HS-5 (cell line): ENCODE measurements around the gene NEU2.
A peak's percentile ranks its signal among the peaks of the same experiment; 100 is the strongest.
"Not testable (repeated sequence)": the region's sequence is repeated elsewhere in the genome, so short reads cannot be mapped to it uniquely, and the experiment has no call there.

Experiments used
- DNase-seq: peaks from one replicate; pipeline ENCODE4 v3.0.0-alpha.2; 2012; ENCODE audit warnings: low read depth

Gene NEU2

GRCh38 chr2:233034091-233034882, 1.8 kb downstream of the NEU2 start:
- DNase-seq, result no peak

GRCh38 chr2:233035426-233036161, 3.1 kb downstream of the NEU2 start:
- DNase-seq, result no peak

GRCh38 chr2:233036162-233036838, 3.8 kb downstream of the NEU2 start:
- no peak for DNase-seq

- DNase-seq, result peak; percentile 58
Observed at GRCh38 chr2:233037078-233037477, 4.6 kb downstream of the NEU2 start.

GRCh38 chr2:233039212-233039845, 6.9 kb downstream of the NEU2 start:
- DNase-seq, result no peak

GRCh38 chr2:233039846-233040530, 7.5 kb downstream of the NEU2 start:
- no peak for DNase-seq

GRCh38 chr2:233040571-233040970, 8.1 kb downstream of the NEU2 start:
- no peak for DNase-seq

GRCh38 chr2:233041722-233042323, 9.4 kb downstream of the NEU2 start:
- no peak for DNase-seq

- DNase-seq, result no peak
Observed at GRCh38 chr2:233042549-233042948, 10.1 kb downstream of the NEU2 start.

- DNase-seq, result no peak
Observed at GRCh38 chr2:233044974-233045605, 12.6 kb downstream of the NEU2 start.

GRCh38 chr2:233047206-233047605, 14.7 kb downstream of the NEU2 start:
- DNase-seq, result no peak

GRCh38 chr2:233047667-233048066, 15.2 kb downstream of the NEU2 start:
- DNase-seq, result no peak

- DNase-seq, result no peak
Observed at GRCh38 chr2:233048569-233049193, 16.2 kb downstream of the NEU2 start.

GRCh38 chr2:233049194-233049761, 16.8 kb downstream of the NEU2 start:
- no peak for DNase-seq

- no peak for DNase-seq
Observed at GRCh38 chr2:233051241-233052149, 19.0 kb downstream of the NEU2 start.

GRCh38 chr2:233052517-233052916, 20.0 kb downstream of the NEU2 start:
- DNase-seq, result not testable (repeated sequence)

GRCh38 chr2:233053928-233054784, 21.7 kb downstream of the NEU2 start:
- DNase-seq, result no peak

GRCh38 chr2:233055362-233055761, 22.9 kb downstream of the NEU2 start:
- DNase-seq, result no peak
